SJCRH30 (cell line): ENCODE data around the gene NOCT. TPM values are rescaled to one million over a fixed set of nuclear protein-coding genes. Genes with fewer than 3 reads are reported as not detected.

Experiments used
- DNase-seq, 2 experiments: peaks; one replicate each; pipeline ENCODE4 v3.0.0-alpha.2; 2015 to 2020
- H3K27ac ChIP-seq: fragments of 250-450 bp; sonication (Bioruptor Pico); 2 replicates; pipeline ENCODE4 v1.5.1; 2020; ENCODE audit warnings: mild to moderate bottlenecking, moderate library complexity
- H3K27me3 ChIP-seq: fragments of 250-450 bp; sonication (Bioruptor Pico); 2 replicates; pipeline ENCODE4 v1.5.1; 2020; ENCODE audit warnings: mild to moderate bottlenecking, moderate library complexity
- H3K36me3 ChIP-seq: fragments of 250-450 bp; sonication (Bioruptor Pico); 2 replicates; pipeline ENCODE4 v1.5.1; 2020; ENCODE audit warnings: mild to moderate bottlenecking, moderate library complexity
- H3K4me1 ChIP-seq: fragments of 250-450 bp; sonication (Bioruptor Pico); 2 replicates; pipeline ENCODE4 v1.5.1; 2020; ENCODE audit warnings: mild to moderate bottlenecking, moderate library complexity
- H3K4me3 ChIP-seq: fragments of 250-450 bp; sonication (Bioruptor Pico); 2 replicates; pipeline ENCODE4 v1.5.1; 2020; ENCODE audit warnings: mild to moderate bottlenecking, moderate library complexity
- H3K9me3 ChIP-seq: fragments of 250-450 bp; sonication (Bioruptor Pico); replicated peaks from 2 replicates; pipeline ENCODE4 v1.5.1; 2020; ENCODE audit warnings: mild to moderate bottlenecking, moderate library complexity
- total RNA-seq: library from RNA; depleted of rRNA; stranded (reverse); fragments of >200 nt; shearing (Covaris generic); gene quantifications from 2 replicates; pipeline ENCODE4 v1.2.3, GENCODE V29; 2014; rRNA removed

Gene NOCT
- total RNA-seq, 1 experiment from 2014 or later: 12.8 TPM

DNA sequence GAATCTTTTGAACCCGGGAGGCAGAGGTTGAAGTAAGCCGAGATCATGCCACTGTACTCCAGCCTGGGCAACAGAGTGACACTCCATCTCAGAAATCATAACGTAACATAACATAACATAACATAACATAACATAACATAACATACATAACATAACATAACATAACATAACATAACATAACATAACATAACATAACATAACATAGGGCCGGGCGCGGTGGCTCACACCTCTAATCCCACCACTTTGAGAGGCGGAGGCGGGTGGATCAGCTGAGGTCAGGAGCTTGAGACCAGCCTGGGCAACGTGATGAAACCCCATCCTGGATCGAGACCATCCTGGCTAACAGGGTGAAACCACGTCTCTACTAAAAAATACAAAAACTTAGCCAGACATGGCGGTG, 76.7 kb downstream of the NOCT start:
- no peak for DNase-seq
- no peak overlapping the region for H3K4me3 ChIP-seq

More for the DNA sequence above, 76.7 kb downstream of the NOCT start:
- Histone ChIP-seq H3K4me1 (no peaks in the 10 kb centered on the region), H3K27ac (no peak overlapping the region), H3K36me3 (no peaks in the 10 kb centered on the region), H3K27me3 (no peaks in the 10 kb centered on the region), H3K9me3 (no peaks in the 10 kb centered on the region)

Other genes starting within 250 kb of the NOCT start
- 51.2 and 55.9 TPM in 2 replicates for gene ELF2, start 161.4 kb downstream of the NOCT start, total RNA-seq